ENCODE measurements around the gene VANGL2. TPM values are rescaled to one million over a fixed set of nuclear protein-coding genes. Genes with fewer than 3 reads are reported as not detected.

VANGL2 gene
- total RNA-seq, 1 experiment from 2014 or later: 2.2 TPM

DNA sequence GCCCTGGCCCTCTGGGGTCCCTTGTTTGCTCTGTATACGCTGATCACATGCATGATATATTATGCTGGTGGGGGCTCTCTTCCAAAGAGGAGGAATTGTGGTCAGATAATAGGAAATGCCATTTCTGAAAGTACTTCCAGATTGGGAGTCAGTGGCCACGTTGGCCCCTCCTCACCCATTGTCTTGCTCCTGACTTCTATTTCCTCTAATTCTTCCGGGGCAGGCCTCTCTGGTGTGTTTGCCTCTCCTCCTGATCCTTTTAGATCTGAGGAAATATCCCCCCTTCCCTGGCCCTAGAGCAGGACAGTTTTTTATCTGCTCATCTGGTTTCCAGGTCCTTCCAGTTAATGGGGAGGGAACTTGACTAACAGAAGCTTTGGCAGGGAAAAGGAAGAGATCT lies 2.9 kb downstream of the VANGL2 start:
- Histone ChIP-seq H3K4me3 (no peak overlapping the region), H3K9me3 (replicated peaks) (no peaks in the 10 kb centered on the region), H3K4me1 (replicated peaks) (peaks cover 19% of the 10 kb centered on the region), H3K27me3 (replicated peaks) (no peaks in the 10 kb centered on the region), H3K27ac (no peak overlapping the region), H3K36me3 (peaks cover 2% of the 10 kb centered on the region; the same call in 1 of the 2 replicates)
- DNase-seq (ENCODE audit: low read depth in 1 of 2, low spot score in 2 of 2): no peak

DNA sequence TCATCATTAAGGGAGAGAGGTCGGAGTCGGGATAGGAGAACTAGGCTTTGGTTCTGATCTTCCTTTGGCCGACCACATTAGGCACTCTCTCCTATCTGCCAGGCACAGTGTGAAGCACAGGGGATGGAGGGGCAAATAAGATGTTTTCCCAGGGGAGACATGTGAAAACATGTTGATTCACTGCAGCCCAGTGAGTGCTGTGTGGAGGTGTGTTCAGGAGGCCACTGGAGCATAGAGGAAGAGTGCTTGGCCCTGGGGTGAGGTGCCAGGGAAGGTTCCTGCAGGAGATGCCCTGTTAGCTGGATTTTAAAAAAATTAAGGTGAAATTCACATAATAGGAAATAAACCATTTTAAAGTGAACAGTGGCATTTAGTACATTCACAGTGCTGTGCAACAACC lies 3.7 kb downstream of the VANGL2 start:
- H3K4me1 ChIP-seq (replicated peaks): peaks cover 21% of the 10 kb centered on the region
- H3K27ac ChIP-seq: no peak overlapping the region
- DNase-seq (ENCODE audit: low read depth in 1 of 2, low spot score in 2 of 2): no peak
- peaks cover 2% of the 10 kb centered on the region; the same call in 1 of the 2 replicates for H3K36me3 ChIP-seq
- no peaks in the 10 kb centered on the region for H3K9me3 ChIP-seq (replicated peaks)
- H3K27me3 ChIP-seq (replicated peaks): no peaks in the 10 kb centered on the region
- no peak overlapping the region for H3K4me3 ChIP-seq

DNA sequence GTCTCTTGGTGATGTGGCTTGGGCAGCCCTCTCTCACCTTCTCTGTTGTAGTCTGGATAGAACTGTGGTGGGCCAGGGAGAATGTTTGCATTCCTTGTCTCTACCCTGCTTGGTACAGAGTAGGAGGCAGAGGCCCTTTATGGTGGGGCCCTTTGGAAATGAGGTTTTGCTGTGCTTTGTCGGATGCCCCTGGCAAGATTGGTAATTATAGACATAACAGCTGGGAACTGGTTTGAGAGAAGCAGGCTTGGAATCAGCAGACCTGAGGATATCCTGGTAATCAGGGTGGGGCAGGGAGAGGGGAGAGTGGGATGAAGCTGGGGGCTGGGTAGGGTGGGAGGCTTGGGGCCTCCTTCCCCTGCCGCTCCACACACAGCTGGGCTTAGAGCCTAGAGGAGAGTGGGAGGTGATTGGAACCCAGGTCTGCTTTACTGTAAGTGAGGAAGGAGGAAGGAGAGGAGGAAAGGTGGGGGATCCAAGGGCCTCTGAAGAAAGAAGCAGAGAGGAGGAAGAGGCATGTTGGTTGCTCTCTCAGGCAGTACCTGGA lies 5.0 kb downstream of the VANGL2 start:
- Histone ChIP-seq H3K4me3 (no peak overlapping the region), H3K36me3 (peaks cover 2% of the 10 kb centered on the region; the same call in 1 of the 2 replicates), H3K27me3 (replicated peaks) (no peaks in the 10 kb centered on the region), H3K9me3 (replicated peaks) (no peaks in the 10 kb centered on the region), H3K4me1 (replicated peaks) (peaks cover 16% of the 10 kb centered on the region), H3K27ac (no peak overlapping the region)
- DNase-seq (ENCODE audit: low read depth in 1 of 2, low spot score in 2 of 2): no peak

DNA sequence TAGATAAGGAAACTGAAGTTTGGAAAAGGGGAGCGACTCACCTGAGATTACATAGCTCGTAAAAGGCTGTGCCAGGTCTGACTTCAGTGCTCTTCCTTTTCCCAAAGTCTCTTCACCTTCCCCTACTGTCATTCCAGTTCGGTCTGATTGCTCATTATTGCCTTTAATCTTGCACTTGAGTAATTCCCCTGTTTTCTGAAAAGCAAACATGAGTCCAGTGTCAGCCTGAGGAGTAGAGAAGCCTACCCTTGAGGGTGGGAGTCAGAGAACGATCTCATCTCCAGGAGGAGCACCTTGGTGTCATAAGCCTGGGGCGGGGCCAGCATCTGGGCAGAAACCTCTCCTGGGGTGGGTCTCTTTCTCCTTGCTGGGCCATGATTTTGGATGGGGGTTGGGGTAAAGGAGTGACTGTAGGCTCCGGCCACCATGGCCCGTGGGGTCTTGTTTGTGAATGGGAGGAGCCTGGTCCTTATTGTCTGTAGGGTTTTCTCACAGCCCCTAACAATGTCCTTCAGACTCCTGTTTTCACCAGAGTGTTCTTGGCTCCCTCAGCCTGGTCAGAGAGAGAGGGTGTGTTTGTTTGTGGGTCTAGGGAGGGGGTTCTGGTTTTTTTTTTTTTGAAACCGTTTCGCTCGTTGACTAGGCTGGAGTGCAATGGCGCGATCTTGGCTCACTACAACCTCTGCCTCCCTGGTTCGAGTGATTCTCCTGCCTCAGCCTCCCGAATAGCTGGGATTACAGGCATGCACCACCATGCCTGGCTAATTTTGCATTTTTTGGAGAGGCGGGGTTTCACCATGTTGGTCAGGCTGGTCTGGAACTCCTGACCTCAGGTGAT lies 6.0 kb downstream of the VANGL2 start:
- Histone ChIP-seq H3K36me3 (no peaks in the 10 kb centered on the region), H3K4me1 (replicated peaks) (peaks cover 14% of the 10 kb centered on the region), H3K4me3 (no peak overlapping the region), H3K9me3 (replicated peaks) (no peaks in the 10 kb centered on the region), H3K27ac (no peak overlapping the region), H3K27me3 (replicated peaks) (no peaks in the 10 kb centered on the region)
- DNase-seq (ENCODE audit: low read depth in 1 of 2, low spot score in 2 of 2): no peak

DNA sequence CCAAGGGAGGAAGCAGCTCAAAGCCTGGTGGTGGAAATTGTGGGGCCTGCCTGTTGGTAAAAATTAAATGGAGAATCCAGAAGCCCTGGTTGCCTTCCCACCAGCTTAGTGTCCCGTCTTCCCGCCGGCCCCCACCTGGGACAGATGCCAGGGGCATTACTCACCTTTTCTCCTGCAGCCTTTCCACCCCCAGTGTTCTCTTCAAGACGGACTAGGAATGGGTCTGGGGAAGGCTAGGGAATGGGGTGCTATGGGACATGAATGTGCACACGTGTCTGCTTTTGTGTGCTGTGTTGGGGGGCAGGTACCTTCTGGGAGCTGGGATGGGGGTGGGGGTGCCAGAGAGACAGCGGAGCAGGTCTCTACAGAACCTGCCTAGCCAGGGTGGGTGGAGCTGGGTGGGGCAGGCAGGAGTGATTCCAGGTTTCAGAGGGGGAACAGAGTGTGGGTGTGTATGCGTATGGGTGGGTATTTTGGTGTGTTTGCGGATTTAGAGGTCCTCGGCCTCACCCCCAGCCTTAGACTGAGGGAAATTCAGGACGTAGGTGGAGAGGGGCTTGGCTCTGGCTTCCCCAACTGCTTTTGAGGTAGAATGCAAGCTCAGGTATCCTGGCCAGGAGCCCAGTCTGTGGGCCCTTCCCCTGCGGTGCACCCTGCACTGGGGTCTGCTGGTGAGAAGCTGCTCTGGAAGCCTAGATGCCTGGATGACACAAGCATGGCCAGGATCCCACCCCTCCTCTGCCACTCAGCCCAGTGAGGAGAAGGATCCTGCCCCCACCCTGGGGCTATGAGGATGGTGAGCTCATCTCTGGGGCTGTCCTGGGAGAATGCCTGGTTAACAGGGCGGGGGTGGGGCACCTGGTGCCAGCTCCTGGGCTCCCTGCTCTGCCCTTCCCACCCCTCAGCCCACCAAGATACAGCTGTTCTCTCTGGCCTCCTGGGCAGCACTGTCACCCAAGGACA lies 7.8 kb downstream of the VANGL2 start:
- no peak for DNase-seq (ENCODE audit: low read depth in 1 of 2, low spot score in 2 of 2)
- H3K4me1 ChIP-seq (replicated peaks): peaks cover 7% of the 10 kb centered on the region
- H3K27me3 ChIP-seq (replicated peaks): no peaks in the 10 kb centered on the region
- no peaks in the 10 kb centered on the region; the same call in 1 of the 2 replicates for H3K9me3 ChIP-seq (replicated peaks)
- no peak overlapping the region for H3K4me3 ChIP-seq
- H3K27ac ChIP-seq: no peak overlapping the region
- H3K36me3 ChIP-seq: no peaks in the 10 kb centered on the region

DNA sequence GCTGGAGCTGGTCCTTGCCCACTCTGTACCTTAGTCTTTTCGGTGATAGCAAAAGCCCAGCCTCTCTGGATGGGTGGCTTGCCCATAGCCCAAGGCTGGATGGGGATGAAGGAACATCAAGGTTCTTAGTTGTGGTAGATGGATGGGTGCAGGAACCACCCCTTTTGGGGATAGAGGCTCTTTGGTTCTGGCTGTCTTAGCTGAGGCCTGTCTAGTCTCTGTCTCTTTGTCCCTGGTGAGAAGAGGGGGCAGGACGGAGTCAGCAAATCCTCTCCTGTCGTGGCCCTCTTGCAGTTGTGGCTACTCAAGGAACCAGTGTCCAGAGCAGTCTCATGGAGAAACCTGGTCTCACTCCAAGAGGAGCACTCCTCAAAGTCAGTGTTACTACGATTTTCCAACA lies 8.5 kb downstream of the VANGL2 start:
- no peak for DNase-seq (ENCODE audit: low read depth in 1 of 2, low spot score in 2 of 2)
- Histone ChIP-seq H3K9me3 (replicated peaks) (no peaks in the 10 kb centered on the region; the same call in 1 of the 2 replicates), H3K4me1 (replicated peaks) (peaks cover 4% of the 10 kb centered on the region; the same call in 1 of the 2 replicates), H3K27ac (no peak overlapping the region), H3K27me3 (replicated peaks) (no peaks in the 10 kb centered on the region), H3K4me3 (no peak overlapping the region), H3K36me3 (no peaks in the 10 kb centered on the region)

DNA sequence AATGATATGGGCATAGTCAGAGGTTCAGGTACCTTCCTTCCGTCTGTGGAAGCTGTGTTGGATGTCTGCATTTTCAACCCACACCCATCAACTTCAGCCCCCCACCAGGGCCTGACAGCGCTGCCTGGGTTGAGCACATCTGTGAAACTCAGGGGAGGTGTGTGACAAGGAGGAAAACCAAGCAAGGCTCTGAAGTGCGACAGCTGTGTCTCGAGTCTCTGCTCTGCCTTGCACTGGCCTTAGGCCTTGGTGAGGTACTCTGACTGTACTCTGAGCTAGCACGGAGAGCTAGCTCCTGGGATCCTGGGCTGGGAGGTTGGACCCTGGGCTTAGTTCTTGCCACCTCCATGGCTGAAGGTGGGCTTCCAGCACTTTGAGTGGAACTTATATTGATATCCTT lies 9.1 kb downstream of the VANGL2 start:
- Histone ChIP-seq H3K9me3 (replicated peaks) (no peaks in the 10 kb centered on the region; the same call in 1 of the 2 replicates), H3K27me3 (replicated peaks) (no peaks in the 10 kb centered on the region), H3K27ac (no peak overlapping the region), H3K4me1 (replicated peaks) (peaks cover 4% of the 10 kb centered on the region; the same call in 1 of the 2 replicates), H3K36me3 (no peaks in the 10 kb centered on the region), H3K4me3 (no peak overlapping the region)
- no peak for DNase-seq (ENCODE audit: low read depth in 1 of 2, low spot score in 2 of 2)

DNA sequence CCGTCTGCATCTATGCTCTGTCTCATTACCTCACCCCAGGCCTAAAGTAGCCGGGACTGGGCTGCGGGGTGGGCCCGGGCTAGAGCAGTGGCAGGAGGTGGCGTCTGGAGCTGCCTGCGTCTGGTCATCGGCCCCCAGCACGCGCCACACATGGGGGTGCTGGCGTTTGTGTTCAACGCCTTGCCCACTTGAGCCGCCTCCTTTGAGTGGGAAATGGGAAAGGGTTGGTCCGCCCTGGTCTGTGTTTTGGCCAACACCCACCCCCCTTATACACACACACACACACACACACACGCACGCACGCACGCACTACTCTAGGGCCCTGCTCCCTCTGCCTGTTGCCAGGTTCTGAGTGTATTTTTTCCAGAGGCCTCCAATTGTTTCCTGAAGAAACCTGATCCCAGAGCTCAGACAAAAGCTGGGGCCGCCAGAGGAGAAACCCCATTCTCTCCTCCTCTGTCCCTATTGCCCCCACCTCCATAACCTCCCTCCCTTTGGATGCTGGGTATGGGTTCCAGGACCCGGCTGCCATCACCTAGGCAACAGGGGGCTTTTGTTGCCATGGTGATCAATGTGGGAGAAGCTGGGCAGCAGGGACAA lies 10.1 kb downstream of the VANGL2 start:
- DNase-seq (ENCODE audit: low read depth in 1 of 2, low spot score in 2 of 2): no peak
- H3K27ac ChIP-seq: no peak overlapping the region
- H3K27me3 ChIP-seq (replicated peaks): no peaks in the 10 kb centered on the region
- H3K9me3 ChIP-seq (replicated peaks): no peaks in the 10 kb centered on the region; the same call in 1 of the 2 replicates
- H3K4me1 ChIP-seq (replicated peaks): peaks cover 4% of the 10 kb centered on the region; the same call in 1 of the 2 replicates
- H3K4me3 ChIP-seq: no peak overlapping the region
- H3K36me3 ChIP-seq: no peaks in the 10 kb centered on the region

DNA sequence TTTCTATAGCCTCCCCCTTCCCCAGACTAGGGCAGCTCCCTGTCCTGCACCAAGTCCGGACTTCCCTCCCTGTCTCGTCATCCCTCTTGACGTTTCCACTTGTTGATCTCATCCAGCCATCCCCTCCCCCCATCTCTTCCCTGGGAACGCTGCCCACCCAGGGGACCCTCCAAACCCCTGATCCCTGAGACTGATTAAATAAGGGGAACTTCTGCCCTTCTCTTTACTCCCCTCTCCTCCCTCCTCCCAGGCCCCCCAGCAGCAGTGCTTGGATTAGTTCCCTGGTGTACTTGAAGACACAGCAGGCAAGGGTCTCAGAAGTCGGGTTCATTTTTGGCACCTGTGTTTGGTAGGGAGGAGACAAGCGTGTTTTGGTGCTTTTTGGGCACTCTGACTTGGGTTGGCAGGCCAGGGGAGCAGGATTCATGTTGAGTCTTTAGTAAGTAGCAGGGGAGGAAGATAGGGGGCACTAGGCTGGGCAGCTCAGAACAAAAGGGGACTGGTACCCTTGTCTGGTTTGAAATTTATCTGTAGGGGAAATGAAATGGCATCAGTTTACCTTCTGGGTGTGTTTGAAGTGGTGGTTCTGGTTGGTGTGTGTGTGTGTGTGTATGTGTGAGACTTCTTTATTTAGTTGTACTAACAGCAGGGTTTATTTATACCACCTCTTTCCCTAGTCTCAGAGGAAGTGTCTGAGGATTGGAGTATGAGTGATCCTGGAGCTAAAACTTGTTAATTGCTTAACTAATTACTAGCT lies 11.1 kb downstream of the VANGL2 start:
- no peak for DNase-seq (ENCODE audit: low read depth in 1 of 2, low spot score in 2 of 2)
- H3K4me3 ChIP-seq: no peak overlapping the region
- H3K4me1 ChIP-seq (replicated peaks): peaks cover 4% of the 10 kb centered on the region; the same call in 1 of the 2 replicates
- H3K27ac ChIP-seq: no peak overlapping the region
- H3K27me3 ChIP-seq (replicated peaks): no peaks in the 10 kb centered on the region
- H3K9me3 ChIP-seq (replicated peaks): no peaks in the 10 kb centered on the region; the same call in 1 of the 2 replicates
- no peaks in the 10 kb centered on the region for H3K36me3 ChIP-seq

DNA sequence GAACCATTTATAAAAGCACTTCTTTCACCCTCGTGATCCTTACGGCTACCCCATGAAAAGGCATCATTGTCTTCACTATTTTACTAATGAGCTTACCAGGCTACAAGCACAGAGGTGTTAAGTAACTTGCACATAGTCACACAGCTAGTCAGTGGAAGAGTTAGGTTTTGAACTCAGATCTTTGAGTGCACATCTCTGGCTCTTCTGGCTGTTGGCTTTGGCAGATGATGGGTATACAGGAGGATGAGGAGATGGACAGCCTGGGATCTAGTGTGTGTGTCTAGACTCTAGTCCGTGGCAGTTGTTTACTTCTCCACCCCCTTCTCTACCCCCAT lies 11.6 kb downstream of the VANGL2 start:
- H3K27ac ChIP-seq: no peak overlapping the region
- H3K4me1 ChIP-seq (replicated peaks): peaks cover 4% of the 10 kb centered on the region; the same call in 1 of the 2 replicates
- H3K4me3 ChIP-seq: no peak overlapping the region
- DNase-seq (ENCODE audit: low read depth in 1 of 2, low spot score in 2 of 2): no peak
- H3K27me3 ChIP-seq (replicated peaks): no peaks in the 10 kb centered on the region
- no peaks in the 10 kb centered on the region for H3K36me3 ChIP-seq
- H3K9me3 ChIP-seq (replicated peaks): no peaks in the 10 kb centered on the region; the same call in 1 of the 2 replicates

DNA sequence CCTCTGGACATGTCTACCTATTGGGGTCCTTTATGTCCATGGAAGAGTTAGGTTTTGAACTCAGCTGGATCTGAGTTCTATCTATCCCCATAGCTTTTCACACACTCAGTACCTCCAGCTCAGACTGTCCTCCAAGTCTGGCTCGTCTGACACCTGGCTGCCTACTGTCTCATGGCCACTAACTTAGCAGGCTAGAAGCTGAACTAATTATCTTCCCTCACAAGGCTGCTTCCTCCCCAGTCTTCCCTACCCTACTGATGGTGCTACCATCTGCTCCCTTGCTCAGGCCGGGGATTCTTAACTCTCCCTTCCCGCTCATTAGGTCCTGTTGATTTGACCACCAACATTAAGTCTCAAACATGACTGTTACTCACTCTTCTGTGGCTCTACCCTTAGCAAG lies 13.4 kb downstream of the VANGL2 start:
- Histone ChIP-seq H3K27ac (no peak overlapping the region), H3K4me3 (no peak overlapping the region), H3K27me3 (replicated peaks) (no peaks in the 10 kb centered on the region), H3K9me3 (replicated peaks) (no peaks in the 10 kb centered on the region; the same call in 1 of the 2 replicates), H3K36me3 (no peaks in the 10 kb centered on the region), H3K4me1 (replicated peaks) (no peaks in the 10 kb centered on the region; the same call in 1 of the 2 replicates)
- no peak for DNase-seq (ENCODE audit: low read depth in 1 of 2, low spot score in 2 of 2)

DNA sequence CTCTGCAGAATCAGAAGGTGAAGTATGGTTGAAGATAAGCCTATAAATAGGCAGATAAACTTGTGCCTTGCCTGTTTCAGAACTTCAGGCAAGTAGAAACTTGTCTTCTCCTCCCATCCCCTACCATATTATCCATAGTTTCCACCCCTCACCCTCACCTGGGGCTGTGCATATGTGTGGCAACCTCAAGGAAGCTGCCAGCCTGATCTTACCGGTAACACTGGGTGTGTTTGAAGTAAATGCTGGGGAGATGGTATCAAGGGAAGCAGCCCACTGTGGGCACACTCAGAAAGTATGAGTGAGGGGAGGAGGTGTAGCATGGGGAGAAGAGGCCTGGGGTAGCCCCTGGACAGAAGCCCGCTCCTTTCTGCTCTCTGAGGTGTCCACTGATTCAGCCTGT lies 14.5 kb downstream of the VANGL2 start:
- H3K36me3 ChIP-seq: no peaks in the 10 kb centered on the region
- H3K4me1 ChIP-seq (replicated peaks): no peaks in the 10 kb centered on the region
- DNase-seq (ENCODE audit: low read depth in 1 of 2, low spot score in 2 of 2): no peak
- no peaks in the 10 kb centered on the region; the same call in 1 of the 2 replicates for H3K9me3 ChIP-seq (replicated peaks)
- no peak overlapping the region for H3K27ac ChIP-seq
- no peak overlapping the region for H3K4me3 ChIP-seq
- H3K27me3 ChIP-seq (replicated peaks): no peaks in the 10 kb centered on the region
